HG02885 (cell line): ENCODE results near the gene NCAPG.
"Not testable (repeated sequence)": the region's sequence is repeated elsewhere in the genome, so short reads cannot be mapped to it uniquely, and the experiment has no call there.

ENCODE experiments used
- ATAC-seq: cut with Tn5 transposase; IDR thresholded peaks from one replicate; pipeline ENCODE4 v1.9.1; 2021; ENCODE audit warnings: mild to moderate bottlenecking; ENCODE audit not compliant: unreplicated experiment, poor library complexity

NCAPG gene

DNA sequence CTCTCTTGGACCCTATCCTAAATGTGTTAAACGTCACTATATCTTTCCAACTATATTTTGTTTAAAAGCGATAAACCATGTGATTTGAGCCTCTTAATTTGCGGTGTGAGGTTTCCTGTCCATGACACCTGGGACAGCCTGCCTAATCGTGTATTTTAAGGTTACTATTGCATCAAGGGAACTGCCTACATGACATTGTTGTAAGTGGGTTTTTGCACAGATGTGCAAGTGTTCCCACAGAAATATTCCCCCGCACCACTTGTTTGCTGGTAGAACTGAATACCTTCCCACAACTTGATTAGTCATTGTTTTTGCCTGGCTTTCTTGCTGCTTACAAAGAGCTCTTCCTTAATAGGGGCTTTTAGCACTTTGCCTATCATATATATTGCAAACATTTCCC lies 24.2 kb upstream of the NCAPG start:
- ATAC-seq, result peak; percentile 47

DNA sequence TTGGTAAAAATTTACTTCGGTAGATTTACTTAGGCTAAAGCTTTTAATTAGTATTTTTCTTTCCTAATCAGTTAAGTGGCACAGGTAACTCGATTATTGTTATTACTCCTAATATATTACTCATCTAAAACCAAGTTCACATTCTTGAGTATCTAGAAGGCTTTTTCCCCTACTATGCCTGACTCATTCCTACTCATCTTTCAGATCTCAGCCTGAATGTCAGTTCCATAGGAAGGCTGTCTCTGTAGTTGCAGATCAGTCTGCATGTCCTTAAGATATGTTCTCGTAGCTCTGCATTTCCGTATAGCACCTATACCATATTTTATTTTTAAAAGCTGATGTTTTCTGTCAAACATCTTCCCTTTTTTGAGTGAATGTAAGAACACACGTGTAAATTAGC lies 23.5 kb upstream of the NCAPG start:
- no peak for ATAC-seq

DNA sequence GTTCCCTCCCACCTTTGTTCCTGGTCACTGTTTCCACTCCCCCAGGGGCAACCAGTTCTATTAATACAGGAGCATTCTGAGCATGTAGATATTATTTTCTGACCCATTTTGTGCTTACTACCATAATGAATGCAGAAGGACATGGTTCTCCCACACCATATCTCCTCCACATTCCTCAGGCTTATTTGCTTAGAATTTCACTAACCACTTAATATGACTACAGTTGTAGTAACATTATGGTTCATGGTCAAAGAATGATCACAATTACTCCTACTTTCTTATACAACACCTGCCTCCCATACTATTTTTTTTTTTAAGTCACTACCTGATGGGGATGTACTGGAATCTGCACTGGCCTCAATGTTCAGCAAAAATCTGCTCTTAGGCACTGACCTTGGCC lies 21.8 kb upstream of the NCAPG start:
- no peak for ATAC-seq

DNA sequence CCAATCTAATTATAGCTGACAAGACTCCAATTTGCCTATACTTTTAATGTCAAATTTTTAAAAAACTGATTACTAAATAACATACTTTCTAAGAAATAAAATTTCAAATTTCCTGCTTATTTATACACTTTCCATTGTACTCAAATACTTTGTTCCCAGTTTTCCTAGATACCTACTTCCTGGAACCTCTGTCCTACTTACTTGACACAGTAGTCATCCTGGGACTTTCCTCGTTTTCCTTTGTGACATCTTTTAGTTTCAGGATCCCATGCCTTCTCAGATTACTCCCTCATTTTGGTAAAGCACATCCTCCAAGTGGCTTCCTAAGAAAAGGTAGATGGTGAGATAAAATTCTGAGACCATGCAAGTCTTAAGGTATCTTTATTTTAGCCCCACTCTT lies 16.0 kb upstream of the NCAPG start:
- ATAC-seq, result no peak

DNA sequence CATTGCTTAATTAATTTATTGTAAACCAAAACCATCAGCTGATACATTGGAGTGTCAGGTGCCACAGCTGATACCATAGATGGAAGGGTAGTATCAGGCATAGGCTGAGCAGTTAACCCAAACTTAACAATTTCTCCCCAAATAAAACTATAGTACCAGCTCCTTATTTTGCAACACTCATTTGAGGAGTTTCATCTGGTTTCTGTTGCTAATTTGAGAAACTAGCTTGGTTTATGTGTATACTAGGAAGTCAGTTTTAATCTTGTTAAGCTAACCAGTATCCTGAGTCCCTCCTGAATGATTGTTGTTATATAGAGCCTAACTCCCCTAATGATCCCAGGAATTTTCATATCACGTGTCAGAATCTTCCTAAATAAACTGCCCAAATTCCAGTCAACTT lies 13.0 kb upstream of the NCAPG start:
- no peak for ATAC-seq

DNA sequence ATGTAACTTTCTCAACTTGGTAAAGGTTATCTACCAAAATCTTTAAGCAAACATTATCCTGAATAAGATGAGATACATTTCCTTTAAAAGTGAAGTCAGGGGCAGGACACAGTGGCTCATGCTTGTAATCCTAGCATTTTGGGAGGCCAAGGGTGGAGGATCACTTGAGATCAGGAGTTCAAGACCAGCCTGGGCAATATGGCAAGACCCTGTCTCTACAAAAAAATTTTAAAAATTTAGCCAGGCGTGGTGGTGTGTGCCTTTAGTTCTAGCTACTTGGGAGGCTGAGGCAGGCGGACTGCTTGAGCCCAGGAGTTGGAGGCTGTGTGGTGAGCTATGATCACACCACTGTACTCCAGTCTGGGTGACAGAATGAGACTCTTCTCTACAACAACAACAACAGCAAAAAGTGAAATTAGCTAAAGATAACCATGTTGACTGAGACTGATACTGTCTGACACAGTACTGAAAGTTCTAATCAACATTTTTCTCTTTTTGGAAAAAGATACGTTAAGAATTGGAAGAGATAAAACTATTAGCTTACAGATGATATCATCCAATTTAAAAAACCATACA lies 5.1 kb upstream of the NCAPG start:
- ATAC-seq, result peak; percentile 31

DNA sequence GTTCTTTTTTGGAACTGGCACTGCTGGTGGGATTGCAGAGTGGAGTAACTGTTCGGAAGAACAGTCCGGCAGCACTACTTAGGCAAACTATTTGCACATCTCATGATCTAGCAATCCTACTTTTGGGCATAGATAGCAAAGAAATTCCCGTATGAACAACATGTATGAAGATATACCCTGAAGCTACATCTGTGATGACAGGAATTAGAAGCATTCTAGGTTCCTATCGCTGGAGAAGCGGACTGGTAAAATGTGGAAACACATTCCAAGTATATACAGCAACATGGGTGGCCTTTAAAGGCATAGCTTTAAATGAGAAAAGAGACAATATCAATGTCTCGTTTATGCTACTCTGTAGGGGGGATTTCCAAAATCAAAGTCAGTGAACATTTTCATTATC lies 3.3 kb upstream of the NCAPG start:
- no peak for ATAC-seq

DNA sequence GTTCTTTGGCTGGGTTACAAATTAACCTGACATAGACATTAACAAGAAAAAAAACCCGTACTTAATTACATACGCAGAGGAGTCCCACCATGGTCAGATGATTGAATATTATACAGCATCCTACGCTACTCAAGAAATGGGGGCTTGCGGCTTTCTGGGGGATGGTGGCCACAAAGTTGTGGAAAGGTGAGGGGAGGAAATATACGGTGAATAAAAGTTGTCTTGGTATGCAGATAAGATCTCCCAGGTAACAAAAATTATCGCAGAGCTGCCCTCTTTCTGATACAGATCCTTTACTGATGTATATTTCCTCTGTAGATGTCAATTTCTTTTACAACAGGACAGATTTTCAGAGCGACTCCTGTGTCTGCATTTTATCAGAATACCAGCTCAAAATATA lies 1.1 kb upstream of the NCAPG start:
- no peak for ATAC-seq

DNA sequence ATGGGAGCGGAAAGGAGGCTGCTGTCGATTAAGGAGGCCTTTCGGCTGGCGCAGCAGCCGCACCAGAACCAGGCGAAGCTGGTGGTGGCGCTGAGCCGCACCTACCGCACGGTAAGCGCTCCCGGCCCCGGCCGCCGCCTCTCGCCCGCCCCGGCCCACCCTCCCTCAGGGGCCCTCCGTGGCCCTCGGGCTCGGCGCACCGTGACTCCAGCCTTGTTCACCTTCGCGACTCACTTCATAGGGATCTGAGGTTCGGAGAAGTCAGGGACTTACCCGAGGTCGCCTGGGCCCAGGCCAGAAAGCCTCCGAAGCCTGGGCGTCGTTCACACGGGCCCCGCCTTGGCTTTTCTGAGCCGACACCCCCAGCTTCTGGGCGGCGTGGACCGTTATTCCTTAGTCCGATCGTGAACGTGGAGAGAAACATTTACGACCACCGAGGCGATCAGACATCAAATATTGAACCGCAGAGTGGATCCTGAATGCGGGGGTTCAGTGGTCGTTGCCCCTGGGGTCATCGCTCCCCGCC lies 362 bp downstream of the NCAPG start:
- ATAC-seq, result peak; percentile 30

DNA sequence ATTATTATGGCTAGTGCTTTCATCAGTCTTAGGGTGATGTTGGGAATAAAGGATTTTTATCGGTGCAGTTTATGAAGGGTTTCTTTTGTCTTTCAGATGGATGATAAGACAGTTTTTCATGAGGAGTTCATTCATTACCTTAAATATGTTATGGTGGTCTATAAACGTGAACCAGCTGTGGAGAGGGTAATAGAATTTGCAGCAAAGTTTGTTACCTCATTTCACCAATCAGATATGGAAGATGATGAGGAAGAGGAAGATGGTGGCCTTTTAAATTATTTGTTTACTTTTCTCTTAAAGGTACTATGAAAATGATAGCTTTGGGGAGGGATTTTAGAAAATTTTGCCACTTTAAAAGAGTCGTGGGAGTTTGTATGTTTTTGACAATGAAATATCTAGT lies 1.3 kb downstream of the NCAPG start:
- ATAC-seq, result no peak

DNA sequence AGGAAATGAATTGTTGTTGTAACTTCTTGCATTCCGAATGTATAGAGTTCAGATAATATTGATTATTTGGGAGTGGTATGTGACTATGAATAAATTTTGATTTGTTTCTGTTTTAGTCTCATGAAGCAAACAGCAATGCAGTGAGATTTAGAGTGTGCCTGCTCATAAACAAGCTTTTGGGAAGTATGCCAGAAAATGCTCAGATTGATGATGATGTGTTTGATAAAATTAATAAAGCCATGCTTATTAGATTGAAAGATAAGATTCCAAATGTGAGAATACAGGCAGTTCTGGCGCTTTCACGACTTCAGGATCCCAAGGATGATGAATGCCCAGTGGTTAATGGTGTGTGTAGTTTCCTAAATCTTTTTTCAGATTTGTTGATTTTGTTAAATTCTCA lies 2.0 kb downstream of the NCAPG start:
- no peak for ATAC-seq

DNA sequence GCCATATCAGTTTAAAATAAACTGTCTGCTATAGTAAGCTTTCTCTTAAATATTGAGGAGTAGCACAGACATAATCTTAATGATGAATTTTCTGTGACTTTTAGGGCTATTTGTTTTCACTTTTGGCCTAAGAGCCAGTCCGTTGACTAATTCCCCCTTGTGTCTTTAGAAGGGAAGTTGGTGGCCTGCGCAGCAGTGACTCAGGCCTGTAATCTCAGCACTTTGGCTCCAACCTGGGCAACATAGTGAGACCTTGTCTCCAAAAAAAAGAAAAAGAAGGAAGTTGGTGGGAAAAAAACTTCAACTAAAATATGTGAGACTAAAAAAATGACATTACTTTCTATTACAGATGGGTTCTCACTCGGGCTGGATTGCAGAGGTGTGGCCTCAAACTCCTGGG lies 3.4 kb downstream of the NCAPG start:
- ATAC-seq, result no peak

DNA sequence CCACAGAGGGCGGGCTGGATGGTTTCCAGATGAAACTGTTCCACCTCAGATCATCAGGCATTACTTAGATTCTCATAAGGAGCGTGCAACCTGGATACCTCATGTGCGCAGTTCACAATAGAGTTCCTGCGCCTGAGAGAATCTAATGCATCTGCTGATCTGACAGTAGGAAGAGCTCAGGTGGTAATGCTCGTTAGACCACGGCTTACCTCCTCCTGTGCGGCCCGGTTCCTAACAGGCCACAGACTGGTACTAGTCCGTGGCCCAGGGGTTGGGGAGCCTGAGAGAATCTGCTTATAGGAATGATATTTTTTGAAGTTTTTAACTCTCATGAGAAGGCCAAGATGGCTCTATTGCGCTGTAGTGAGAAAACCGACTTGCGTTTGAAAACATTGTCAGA lies 5.4 kb downstream of the NCAPG start:
- no peak for ATAC-seq

DNA sequence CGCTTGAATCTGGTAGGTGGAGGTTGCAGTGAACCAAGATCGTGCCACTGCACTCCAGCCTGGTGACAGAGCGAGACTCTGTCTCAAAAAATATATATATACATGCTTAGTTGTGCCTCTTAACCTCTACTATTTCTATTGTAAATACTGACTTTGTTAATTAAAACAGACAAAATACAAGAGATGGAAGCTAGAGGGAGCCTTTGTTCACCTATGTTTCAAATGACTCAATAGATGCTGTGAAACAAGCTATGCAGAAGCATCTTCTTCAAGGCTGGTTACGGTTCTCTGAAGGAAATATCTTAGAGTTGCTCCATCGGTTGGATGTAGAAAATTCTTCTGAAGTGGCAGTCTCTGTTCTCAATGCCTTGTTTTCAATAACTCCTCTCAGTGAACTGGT lies 6.2 kb downstream of the NCAPG start:
- ATAC-seq, result peak; percentile 90

DNA sequence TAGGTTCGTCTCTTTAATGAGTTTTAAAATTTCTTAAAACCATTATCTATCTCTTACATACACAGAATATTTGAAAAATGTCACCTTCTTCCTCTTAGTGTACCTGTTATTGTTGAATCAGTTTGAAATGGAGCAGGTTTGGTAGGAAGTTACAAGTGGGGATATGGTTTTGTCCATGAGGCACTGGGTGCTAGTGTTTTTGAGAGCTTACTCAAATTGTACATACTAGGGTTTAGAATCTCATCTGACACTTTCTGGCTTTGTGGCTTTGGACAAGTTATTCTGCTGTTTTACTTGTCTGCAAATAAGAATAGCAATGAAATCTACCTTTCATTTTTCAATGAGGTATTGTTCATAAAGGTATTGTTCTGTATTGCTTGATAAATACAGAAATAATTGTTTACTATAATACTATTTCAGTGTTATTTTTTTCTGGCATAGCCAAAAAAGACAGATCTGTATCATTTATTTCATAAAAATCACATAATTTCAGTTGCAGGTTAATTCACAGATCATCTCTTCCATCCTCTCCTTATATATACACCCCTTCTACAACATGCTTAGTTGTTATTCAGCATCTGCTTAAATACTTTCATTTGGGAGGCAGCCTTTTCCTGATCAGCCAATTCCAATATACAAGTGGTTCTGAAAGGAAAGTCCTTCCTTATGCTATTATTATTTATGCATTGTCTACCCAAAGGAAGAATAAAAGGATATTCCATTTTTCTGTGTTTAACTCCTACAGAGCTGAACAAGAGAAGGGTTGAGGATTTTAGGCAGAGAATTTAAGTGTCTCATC lies 13.3 kb downstream of the NCAPG start:
- ATAC-seq, result no peak

DNA sequence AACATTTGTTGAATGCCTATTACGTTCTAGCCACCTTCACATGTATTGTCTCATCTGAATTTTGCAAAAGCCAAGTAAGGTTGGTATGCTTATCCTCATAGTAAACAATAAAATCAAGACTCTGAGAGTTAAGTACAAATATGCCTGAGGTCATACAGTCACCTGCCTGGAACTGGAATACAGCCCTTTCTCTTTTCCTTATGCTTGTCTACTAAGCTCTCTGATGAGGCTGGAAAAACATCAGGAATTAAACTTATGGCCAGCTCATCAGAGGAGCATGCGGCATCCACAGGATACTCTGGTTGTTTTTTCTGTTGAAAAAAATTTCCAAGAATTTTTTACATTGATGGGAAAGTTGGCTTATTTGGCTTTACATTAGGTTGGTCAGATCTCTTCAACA lies 35.5 kb downstream of the NCAPG start:
- ATAC-seq, result no peak

DNA sequence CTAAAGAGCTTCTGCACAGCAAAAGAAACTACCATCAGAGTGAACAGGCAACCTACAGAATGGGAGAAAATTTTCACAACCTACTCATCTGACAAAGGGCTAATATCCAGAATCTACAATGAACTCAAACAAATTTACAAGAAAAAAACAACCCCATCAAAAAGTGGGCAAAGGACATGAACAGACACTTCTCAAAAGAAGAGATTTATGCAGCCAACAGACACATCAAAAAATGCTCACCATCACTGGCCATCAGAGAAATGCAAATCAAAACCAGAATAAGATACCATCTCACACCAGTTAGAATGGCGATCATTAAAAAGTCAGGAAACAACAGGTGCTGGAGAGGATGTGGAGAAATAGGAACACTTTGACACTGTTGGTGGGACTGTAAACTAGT lies 39.5 kb downstream of the NCAPG start:
- not testable (repeated sequence) for ATAC-seq

DNA sequence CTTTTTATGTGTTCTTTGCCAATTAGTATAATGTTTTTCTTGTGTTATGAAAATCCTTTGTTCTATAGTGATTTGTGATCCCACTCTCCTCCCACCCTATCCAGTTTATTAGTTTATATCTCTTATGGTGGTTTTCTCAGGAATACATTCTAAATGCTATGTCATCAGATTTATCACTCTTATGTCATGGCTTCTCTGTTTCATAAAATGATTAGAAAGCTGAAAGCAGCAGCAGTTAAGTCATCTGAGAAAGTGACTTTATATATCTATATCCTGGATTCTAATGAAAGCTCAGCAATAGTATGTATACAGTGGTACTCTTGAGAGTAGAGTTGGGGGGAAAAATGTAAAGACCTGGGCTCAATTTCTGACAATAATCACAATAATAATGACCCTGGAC lies 41.2 kb downstream of the NCAPG start:
- no peak for ATAC-seq

DNA sequence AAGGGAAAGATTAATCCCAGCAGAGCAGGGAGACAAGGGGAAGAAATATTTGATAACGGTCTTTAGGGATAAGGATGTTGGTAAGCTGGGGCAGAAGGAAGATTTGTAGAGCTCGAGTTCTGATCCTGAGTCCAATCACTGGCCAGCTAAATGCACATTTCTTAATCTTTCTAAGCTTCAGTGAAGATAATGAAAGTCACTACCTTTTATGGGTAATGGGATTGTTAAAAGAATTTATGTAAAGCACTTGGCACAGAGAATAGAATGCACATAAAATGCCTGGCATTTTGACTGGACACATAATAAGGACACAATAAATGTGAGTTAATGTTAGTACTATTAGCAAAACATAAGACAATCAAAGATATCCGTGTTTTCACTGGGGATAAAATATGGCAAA lies 43.3 kb downstream of the NCAPG start:
- ATAC-seq, result no peak

DNA sequence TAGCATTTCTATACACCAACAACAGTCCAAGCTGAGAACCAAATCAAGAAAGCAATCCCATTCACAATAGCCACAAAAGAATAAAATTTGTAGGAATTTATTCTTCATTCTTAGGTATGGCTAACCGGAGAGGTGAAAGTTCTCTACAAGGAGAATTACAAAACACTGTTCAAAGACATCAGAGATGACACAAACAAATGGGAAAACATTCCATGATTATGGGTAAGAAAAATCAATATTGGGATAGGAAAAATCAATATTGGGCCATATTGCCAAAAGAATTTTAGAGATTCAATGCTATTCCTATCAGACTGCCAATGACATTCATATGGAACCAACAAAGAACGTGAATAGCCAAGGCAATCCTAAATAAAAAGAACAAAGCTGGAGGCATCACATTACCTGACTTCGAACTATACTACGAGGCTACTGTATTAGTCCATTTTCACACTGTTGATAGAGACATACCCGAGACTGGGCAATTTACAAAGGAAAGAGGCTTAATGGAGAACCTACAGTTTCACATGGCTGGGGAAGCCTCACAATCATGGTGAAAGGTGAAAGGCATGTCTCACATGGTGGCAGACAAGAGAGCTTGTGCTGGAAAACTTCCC lies 49.1 kb downstream of the NCAPG start:
- ATAC-seq, result no peak

DNA sequence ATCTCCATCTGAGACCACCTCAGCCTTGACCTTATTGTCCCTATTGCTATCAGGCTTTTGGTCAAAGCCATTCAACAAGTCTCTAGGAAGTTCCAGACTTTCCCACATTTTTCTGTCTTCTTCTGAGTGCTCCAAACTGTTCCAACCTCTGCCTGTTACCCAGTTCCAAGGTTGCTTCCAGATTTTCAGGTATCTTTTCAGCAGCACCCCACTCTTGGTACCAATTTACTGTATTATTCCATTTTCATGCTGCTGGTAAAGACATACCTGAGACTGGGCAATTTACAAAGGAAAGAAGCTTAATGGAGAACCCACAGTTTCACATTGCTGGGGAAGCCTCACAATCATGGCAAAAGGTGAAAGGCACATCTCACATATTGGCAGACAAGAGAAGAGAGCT lies 51.1 kb downstream of the NCAPG start:
- ATAC-seq, result not testable (repeated sequence)
